GM21381 (cell line): Measurements from ENCODE around the gene TNFRSF8.

Experiments used
- ATAC-seq: cut with Tn5 transposase; IDR thresholded peaks from one replicate; pipeline ENCODE4 v1.9.1; 2021; ENCODE audit warnings: mild to moderate bottlenecking, moderate library complexity; ENCODE audit not compliant: unreplicated experiment

TNFRSF8 gene

DNA sequence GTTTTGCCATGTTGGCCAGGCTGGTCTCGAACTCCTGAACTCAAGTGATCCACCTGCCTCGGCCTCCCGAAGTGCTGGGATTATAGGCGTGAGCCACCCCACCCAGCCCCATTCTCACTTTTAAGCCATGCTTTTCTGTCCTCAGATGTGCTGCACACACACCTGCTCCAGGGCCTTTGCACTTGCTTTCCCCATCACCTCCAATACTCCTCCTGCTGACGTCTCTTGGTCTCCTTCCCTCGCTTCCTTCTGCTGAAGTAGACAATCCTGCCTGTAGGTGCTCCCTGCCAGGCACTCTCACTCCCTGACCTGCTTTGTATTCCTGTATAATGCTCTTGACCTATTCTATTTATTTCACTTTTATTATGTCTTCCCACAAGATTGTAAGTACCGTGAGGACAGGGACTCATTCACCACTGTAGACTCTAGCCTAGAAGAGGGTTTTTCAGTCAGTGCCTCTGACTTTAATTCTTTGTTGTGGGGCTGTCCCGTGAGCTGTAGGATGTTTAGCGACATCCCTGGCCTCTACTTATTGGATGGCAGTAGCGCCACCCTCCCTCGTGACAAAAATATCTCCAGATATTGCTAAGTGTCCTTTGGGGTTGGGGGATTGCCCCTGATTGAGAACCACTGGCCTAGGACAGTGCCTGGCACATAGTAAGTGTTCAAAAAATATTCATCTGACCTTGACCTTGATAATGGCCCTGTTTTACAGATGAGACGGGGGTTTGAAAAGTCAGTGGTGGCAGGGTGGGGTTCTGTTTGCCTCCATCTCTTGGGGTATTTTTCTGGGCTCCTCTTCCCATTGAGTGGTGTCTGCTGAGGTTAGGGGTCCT is 108.3 kb downstream of the TNFRSF8 start:
- ATAC-seq: no peak

DNA sequence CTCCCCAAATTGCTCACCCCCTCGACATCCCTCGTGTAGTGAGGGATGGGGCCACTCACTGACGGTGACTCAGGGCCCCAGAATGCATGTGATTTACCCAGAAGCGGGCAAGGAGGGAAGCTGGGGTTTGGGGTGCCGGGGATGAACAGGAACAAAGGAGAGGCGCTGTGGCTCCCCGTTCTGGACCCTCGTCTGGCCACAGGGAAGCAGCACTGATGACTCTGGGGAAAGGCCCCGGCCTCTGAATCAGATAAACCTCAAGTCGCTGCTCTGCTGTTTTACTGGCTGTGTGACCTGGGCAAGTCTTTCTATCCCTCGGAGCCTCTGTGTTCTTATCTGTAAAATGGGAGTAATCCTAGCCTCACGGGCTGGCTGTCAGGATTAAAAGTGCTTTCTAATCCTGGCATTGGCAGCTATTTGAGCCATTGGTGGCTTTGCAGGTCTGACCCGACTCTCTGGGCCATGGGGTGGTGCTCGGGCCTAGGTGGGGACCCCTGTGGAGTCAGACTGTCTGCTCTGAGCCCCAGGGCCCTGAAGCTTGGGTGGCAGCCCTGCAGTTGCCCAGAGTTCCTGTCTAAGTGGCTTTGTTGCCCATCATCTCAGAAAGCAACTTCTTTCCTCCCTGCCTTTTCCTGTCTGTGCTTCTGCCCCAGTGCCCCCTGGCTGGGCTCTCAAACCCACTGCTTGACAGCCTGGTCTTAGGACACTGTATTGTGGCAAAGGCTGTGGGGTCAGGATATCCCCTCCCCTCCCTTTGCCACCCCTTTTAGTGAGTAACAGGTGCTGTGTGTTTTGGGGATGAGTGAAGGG is 109.1 kb downstream of the TNFRSF8 start:
- no peak for ATAC-seq

DNA sequence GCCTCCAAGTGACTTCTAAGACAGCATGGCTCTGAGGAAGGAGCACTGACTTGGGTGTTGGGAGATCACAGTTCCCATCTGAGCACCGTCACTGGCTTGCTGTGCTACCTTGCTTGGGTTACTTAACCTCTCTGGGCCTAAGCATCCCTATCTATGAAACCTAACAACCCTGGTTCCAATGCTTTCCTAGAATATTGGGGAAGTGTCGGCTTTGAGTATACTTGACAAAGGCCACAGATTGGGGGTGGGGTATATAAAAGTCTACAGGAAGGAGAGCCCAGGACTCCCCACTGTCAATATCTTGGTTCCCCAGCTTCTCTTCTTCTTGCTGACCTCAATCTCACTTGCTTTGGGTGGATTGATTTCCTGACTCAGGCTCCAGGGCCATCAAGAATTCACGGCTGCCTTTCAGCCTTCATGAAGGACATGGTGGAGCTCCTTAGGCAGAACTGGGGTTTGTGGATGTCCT is 110.0 kb downstream of the TNFRSF8 start:
- ATAC-seq: no peak

DNA sequence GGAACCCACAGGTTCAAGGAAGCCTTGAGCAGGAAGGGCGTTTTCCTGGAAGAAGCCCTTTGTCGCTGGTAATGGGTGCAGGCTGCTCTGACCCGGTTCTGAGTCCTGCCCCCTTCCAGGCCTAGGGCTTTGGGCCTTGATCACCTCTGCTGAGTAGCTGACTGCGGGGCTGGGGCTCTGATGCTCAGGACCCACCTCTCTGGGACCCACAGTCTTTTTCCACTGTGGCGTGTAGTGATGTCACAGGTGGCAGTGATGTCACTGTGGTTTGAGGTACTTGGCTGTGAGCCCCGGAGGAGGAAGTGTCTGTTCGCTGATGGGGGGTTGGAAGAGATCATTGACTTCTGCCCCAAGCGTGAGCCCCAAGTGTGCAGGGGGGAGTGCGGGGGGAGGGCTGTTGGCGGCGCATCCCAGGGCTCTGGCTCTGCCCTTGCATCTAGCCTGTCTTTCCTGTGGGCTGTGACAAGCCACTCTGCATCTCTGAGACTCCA is 110.6 kb downstream of the TNFRSF8 start:
- ATAC-seq: no peak

DNA sequence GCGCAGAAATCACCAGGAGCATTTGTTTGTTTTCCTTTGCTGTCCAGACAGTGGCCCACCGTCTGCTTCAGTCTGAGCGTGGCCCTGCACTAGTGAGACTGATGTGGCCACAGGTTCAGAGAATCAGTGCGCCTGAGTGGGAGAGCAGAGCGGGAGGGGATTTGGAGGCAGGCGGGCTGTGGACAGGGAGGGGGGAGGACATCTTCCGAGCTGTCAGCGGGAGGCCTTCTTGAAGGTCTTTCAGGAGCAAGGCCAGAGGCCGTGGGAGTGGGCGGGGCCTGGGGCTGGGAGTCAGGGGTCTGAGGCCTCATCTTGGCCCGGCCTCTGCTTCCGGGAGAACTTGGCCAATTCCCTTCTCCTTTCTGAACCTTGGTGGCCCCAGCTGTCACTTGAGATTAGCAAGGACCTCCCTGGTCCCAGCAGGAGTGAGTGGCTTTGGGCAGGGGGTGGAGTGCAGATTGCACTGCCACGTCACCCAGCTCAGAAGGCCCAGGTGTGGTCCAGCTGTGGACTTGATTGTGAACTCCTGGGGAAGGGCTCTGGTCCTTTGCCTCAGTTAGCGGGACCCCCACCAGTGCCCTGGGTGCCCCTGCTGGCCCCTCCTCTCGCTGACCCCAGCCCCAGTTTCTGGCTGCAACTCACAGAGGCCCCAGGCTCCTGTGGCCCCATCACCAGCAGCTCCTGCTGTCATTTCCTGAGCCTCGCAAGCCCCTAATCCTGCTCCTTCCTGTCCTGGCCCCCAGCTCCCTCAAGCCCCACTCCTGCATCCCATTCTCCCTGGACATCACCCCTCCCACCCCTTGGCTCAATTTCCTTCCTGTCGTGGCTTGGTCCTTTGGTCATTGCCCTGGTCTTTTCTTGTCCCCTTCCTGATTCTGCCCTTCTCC is 112.1 kb downstream of the TNFRSF8 start:
- ATAC-seq: no peak

DNA sequence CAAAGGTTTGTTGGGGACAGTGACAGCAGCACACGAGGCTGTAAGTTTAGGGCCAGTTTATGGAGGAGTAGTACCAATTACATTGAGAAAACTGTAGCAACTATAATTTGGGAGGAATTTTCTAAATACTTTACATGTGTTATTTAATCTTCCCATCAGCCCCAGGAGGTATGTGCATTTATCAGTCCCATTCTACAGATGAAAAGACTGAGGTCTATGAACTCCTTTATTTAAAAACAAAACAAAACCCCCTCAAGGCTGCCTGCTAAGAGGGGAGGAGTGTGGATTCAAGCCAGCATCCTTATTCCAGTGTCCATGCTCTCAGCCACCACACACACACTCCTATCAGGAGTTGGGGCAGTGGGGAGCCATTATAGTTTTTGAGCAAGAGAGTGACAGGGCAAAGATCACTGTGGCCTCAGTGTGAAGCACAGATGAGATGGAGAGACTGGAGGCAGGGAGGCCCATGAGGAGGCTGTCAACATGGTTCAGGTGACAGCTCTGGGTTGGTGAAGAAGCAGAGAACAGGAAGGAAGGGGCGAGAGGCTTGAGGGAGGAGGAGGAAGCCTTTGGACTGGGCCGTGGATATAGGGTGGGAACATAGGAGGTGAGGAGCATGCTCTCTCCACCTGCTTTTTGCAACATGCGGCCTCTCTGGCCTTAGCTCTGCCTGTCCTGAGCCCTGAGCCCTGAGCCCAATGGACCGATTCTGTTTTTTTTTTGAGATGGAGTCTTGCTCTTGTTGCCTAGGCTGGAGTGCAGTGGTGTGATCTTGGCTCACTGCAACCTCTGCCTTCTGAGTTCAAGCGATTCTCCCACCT is 113.4 kb downstream of the TNFRSF8 start:
- ATAC-seq: no peak

DNA sequence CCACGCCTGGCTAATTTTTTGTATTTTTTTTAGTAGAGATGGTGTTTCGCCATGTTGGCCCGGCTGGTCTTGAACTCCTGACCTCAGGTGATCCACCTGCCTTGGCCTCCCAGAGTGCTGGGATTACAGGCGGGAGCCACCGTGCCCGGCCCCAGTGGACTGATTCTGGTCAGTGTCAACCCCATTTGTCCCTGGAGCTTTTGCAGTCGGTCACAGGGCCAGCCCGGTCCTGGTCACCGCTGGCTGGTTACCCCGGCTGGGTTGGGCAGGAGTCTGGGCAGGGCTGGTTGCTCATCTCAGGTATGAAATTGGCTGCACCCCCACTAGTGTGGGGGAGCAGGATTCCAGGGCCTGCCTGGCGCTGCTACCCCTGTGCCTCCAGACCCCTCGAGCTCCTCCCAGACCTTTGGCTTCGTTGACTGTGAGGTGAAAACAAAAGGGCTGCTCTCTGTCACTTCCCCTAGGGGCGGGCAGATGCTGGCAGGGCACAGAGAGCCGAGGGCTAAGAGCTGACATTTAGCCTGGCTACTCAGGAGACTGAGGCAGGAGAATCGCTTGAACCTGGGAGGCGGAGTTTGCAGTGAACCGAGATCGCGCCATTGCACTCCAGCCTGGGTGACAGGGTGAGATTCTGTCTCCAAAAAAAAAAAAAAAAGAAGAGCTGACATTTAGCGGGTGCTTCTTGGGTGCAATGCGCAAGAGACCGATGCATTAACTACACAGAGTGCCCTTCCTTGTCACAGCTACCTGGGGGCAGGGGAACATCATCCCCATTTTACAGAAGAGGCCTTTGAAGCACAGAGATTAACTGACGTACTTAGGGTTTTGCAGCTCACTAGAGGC is 114.3 kb downstream of the TNFRSF8 start:
- ATAC-seq: no peak

DNA sequence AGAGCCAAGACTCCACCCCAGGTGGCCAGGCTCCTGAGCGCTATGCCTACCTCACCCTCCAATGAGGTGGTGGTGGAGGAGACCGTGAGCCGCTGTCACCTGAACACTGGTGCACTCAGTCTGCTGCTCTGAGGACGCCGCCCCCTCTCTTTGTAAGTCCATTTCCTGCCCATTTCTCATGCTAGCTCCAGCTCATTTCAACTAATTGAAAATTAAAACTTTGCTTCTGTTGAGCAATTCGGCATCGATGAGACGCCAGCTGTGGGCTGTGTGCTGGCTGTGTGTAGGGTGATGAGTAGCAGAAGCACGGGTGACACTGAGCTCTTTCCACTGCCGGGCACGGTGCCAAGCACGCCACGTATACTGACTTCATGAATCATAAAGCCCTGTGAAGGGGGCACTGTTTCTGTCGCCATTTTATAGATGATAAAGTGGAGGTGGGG is 114.9 kb downstream of the TNFRSF8 start:
- no peak for ATAC-seq

DNA sequence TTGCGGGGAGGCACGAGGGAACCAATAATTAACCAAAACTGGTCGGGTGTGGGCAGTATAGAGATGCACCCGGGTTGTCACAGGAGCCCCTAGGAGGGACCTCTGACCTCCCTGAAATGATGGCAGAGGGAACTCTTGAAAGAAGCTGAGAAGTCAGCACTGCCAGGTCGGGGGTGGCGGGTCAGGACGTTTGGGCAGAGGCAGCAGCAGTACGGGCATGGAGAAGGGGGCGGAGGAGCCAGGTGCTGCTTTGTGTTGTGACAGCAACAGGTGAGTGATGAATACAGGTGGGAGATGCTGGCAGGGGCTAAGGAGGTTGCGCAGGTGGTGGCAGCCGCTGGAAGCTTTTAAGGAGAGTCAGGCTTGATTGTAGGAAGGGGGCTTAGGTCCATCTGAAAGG is 115.4 kb downstream of the TNFRSF8 start:
- ATAC-seq: no peak

DNA sequence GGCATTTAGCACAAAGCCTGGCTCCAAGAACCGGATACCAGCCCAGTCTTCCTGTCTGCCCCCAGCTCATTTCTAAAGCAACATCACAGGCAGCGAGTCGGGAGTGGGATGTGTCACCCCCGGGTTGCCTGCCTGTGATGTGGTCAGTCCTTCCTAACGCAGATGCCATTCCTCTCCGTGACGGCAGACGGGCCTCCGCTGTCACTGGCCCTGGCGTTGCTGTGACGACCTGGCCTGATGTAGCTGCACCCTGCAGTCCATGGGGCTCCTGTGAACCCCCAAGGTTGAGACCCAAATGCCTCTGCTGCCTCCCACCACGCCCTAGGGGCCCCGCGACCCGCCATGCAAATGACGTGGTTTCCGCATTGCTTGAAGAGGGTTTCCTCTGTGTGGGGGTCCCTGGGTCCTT is 116.0 kb downstream of the TNFRSF8 start:
- ATAC-seq: no peak

DNA sequence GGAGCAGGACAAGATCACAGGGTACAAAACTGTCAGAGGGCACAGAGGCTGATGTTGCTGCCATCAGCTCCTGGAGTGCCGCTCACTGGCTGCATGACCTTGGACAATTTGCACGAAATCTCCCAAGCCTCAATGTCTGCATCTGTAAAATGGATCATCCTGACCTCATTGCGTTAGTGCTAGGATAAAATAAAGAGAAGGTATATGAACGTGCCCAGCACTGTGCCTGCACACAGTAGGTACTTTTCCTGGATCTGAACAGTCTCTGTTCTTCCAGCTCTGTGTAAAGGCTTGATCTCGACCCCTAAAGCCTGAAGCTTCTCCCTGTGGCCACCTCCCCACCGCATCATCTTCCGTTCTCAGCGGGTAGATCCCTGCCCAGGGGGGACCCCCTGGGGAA is 116.6 kb downstream of the TNFRSF8 start:
- ATAC-seq: no peak

DNA sequence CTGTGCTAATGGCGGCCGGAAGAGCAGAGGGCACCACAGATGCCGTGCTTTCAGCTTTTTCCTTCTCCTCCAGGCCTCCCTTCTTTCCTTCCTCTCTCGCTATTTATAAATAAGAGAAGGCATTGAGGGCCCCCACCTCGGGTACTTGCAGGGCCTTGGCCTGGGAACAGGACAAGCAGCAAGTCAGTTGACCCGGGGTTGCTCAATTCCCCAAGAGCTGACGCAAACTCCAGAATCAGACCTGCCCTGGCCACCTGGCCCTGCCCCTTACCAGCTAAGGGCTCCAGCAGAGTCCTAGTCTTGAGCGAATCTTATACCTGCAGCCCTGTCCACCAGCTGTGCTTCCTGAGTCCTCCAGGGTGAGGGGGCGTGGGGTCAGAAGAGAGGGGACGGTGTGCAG is 117.2 kb downstream of the TNFRSF8 start:
- ATAC-seq: no peak

DNA sequence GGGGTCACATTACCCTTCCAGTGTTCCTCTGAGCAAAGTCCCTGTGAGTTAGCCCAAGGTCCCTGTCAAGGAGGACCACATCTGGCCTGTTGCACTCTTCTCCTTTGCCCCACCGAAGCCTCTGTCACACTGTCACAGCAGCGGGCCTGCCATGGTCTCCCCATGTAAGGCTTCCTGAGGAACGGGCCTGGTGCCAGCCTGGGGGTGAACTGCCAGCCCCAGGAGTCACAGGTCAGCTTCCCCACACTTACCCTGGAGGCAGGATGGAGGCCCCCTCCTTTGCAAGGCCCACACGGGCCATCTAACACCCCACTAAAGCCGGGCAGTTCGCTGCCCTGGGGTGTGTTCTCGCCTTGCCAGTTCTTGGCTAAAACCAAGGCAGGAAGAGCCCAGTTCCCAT is 117.8 kb downstream of the TNFRSF8 start:
- ATAC-seq: no peak

DNA sequence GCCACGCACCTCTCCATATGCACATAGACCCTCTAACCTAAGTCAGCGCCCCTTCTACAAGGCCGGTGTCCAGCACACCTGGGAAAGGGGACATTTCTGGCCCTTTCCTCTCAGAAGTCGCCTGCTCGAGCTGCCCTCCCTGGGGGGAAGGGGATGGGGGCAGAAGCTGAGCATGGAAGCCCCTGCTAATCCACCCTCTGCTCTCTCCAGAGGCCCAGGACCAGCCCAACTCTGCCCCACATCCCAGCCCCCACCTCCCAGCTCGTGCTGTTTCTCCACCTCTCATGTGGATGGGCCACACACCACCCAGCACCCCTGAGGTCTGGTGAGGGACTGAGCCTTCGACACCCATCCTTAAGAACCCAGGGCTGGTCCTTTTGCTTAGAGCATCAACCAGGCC is 118.5 kb downstream of the TNFRSF8 start:
- ATAC-seq: no peak

DNA sequence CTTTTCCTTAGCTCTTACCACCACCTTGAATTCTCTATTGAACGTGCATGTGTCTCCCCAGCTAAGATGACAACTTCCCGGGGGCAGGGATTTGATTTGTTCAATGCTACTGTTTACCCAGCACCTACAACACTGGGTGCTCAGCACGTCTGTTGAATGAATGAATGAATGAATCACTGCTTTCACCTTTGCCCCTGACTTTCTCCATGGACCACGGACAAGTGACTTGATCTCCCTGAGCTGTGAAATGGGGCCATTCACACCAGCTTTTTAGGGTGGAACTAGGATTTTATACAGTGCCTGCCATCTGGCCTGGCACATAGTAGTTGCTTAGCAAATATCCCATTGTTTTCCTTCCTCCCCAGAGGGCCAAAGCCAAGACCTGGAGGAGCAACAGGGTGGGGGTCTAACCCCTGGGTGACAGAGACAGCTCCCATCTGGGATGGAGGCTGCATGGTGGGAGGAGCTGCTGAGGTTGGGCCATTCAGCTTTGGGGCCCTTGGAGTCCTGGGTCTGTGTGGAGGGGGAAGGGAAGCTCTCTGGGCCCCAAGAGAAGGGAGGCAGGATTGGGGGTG is 119.4 kb downstream of the TNFRSF8 start:
- no peak for ATAC-seq

DNA sequence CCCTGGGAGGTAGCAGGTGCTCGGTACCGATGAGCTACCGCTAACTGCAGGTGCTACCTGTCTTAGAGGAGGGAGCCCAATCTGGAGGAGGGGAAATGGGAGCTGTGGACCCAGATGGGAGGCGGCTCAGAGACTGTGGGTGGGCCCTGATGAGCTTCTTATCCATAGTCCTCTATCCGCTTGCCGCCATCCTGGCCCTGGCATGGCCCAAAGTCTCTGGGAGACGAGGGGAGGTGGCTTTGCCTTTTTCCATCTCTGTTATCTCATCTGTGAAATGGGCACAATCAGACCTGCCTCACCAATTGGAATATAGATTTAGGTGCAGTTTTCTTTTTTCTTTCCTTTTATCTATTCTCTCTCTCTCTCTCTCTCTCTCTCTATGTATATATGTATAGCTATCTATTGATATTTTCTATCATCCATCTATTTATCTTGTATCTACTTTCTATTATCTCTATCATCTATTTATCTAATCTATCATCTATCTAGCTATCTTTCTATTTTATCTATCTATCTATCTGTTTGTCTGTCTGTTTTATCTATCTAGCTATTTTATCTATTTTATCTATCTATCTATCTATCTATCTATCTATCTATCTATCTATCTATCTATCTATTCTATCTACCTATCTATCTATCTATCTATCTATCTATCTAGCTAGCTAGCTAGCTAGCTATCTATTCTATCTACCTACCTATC is 120.1 kb downstream of the TNFRSF8 start:
- no peak for ATAC-seq

DNA sequence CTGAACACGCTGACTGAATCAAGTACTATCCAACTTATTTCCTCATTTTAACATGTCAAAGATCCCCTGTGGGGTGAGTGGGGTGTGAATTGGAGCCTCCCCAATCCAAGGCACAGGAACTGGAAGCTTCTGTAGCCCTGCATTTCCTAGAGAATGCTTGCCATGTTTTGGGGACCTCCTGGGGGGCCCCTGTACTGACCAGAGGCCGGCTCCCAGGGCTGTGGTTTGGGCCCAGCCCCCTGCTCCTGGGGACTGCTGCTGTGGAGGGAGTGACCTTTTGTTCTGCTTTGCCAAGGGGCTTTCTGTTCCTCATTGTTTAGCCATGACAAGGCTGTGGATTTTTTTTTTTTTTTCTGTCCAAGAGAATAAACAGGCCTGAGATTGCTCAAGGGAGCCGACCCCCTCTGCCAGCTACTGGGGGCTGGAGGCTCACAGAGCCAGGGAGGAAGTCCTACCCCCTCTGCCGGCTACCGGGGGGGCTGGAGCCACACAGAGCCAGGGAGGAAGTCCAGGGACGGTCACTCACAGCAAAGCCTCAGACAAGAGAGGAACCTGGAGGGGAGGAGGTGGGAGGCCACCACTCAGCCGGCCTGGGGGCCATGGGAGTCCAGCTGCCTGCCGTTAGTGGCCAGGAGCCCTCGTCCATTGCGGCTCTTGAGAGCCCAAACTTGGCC is 121.0 kb downstream of the TNFRSF8 start:
- no peak for ATAC-seq
